ENCODE results near the gene EDAR.

The EDAR gene

GRCh38 chr2:108961796-108962195 lies 27.2 kb downstream of the EDAR start:
- TF ChIP-seq, protein P1, sequence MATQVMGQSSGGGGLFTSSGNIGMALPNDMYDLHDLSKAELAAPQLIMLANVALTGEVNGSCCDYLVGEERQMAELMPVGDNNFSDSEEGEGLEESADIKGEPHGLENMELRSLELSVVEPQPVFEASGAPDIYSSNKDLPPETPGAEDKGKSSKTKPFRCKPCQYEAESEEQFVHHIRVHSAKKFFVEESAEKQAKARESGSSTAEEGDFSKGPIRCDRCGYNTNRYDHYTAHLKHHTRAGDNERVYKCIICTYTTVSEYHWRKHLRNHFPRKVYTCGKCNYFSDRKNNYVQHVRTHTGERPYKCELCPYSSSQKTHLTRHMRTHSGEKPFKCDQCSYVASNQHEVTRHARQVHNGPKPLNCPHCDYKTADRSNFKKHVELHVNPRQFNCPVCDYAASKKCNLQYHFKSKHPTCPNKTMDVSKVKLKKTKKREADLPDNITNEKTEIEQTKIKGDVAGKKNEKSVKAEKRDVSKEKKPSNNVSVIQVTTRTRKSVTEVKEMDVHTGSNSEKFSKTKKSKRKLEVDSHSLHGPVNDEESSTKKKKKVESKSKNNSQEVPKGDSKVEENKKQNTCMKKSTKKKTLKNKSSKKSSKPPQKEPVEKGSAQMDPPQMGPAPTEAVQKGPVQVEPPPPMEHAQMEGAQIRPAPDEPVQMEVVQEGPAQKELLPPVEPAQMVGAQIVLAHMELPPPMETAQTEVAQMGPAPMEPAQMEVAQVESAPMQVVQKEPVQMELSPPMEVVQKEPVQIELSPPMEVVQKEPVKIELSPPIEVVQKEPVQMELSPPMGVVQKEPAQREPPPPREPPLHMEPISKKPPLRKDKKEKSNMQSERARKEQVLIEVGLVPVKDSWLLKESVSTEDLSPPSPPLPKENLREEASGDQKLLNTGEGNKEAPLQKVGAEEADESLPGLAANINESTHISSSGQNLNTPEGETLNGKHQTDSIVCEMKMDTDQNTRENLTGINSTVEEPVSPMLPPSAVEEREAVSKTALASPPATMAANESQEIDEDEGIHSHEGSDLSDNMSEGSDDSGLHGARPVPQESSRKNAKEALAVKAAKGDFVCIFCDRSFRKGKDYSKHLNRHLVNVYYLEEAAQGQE (IDR thresholded peaks at IDR 0.05; ENCODE audit: low read depth) = no peak
- TF ChIP-seq RAD21 (IDR thresholded peaks at IDR 0.05; ENCODE audit: low read depth) = no peak
- TF ChIP-seq EGR1 (IDR thresholded peaks at IDR 0.05) = no peak
- no peak for TF ChIP-seq EP300 (IDR thresholded peaks at IDR 0.05; ENCODE audit: borderline replicate concordance)
- TF ChIP-seq CREB1 (IDR thresholded peaks at IDR 0.05; ENCODE audit: low read depth) = no peak
- no peak for TF ChIP-seq NFIC (IDR thresholded peaks at IDR 0.05)
- TF ChIP-seq CEBPB (IDR thresholded peaks at IDR 0.05) = no peak
- TF ChIP-seq TEAD4 (IDR thresholded peaks at IDR 0.05) = no peak

- TF ChIP-seq EP300 (IDR thresholded peaks at IDR 0.05; ENCODE audit: borderline replicate concordance) (no peak), CREB1 (IDR thresholded peaks at IDR 0.05; ENCODE audit: low read depth) (no peak), TCF12 (IDR thresholded peaks at IDR 0.05; ENCODE audit: low read depth) (no peak), YY1 (IDR thresholded peaks at IDR 0.05; ENCODE audit: low read depth) (no peak), TAF1 (IDR thresholded peaks at IDR 0.05; ENCODE audit: low read depth) (no peak), NFIC (IDR thresholded peaks at IDR 0.05) (no peak), TEAD4 (IDR thresholded peaks at IDR 0.05) (no peak)
- TF ChIP-seq, protein P1 (IDR thresholded peaks at IDR 0.05; ENCODE audit: low read depth) = no peak
- TF ChIP-seq, protein P2, sequence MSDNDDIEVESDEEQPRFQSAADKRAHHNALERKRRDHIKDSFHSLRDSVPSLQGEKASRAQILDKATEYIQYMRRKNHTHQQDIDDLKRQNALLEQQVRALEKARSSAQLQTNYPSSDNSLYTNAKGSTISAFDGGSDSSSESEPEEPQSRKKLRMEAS (IDR thresholded peaks at IDR 0.05) = no peak
Observed at GRCh38 chr2:108960006-108960405, 29.0 kb downstream of the EDAR start.

DNA sequence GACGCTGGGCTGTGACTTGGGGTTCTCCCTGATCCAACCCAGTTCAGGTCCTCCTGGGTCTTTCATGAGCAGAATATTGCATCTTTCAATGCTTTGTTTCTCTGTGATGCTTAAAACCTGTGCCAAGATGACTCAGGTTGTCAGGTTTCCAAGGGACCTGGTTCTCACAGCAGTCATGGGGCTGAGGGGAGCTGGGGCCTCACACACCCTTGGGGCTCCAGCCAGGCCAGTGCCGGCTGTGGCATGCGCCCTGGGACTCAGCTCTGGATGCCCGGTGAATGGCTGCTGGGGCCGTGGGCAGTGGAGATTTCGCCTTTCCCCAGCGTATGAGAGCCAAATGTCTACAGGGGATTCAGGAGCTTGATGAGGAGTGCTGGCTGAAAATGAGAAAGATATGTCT lies 29.6 kb downstream of the EDAR start:
- TF ChIP-seq, protein P3, sequence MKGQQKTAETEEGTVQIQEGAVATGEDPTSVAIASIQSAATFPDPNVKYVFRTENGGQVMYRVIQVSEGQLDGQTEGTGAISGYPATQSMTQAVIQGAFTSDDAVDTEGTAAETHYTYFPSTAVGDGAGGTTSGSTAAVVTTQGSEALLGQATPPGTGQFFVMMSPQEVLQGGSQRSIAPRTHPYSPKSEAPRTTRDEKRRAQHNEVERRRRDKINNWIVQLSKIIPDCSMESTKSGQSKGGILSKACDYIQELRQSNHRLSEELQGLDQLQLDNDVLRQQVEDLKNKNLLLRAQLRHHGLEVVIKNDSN (IDR thresholded peaks at IDR 0.05) = no peak
- TF ChIP-seq CREB1 (IDR thresholded peaks at IDR 0.05; ENCODE audit: low read depth) (no peak), TCF12 (IDR thresholded peaks at IDR 0.05; ENCODE audit: low read depth) (no peak), YY1 (IDR thresholded peaks at IDR 0.05; ENCODE audit: low read depth) (no peak), NFIC (IDR thresholded peaks at IDR 0.05) (no peak), FOXM1 (IDR thresholded peaks at IDR 0.05; ENCODE audit: borderline replicate concordance, low read depth) (no peak), EP300 (IDR thresholded peaks at IDR 0.05; ENCODE audit: borderline replicate concordance) (no peak), TEAD4 (IDR thresholded peaks at IDR 0.05) (no peak), ZBTB7A (IDR thresholded peaks at IDR 0.05; ENCODE audit: low read depth) (no peak), CEBPB (IDR thresholded peaks at IDR 0.05) (no peak), RAD21 (IDR thresholded peaks at IDR 0.05; ENCODE audit: low read depth) (no peak), TAF1 (IDR thresholded peaks at IDR 0.05; ENCODE audit: low read depth) (no peak), EGR1 (IDR thresholded peaks at IDR 0.05) (no peak)
- TF ChIP-seq, protein P2 (IDR thresholded peaks at IDR 0.05) = no peak
- TF ChIP-seq, protein P1 (IDR thresholded peaks at IDR 0.05; ENCODE audit: low read depth) = no peak

- no peak for TF ChIP-seq CREB1 (IDR thresholded peaks at IDR 0.05; ENCODE audit: low read depth)
- TF ChIP-seq EP300 (IDR thresholded peaks at IDR 0.05; ENCODE audit: borderline replicate concordance) = no peak
- TF ChIP-seq, protein P2 (IDR thresholded peaks at IDR 0.05) = no peak
- no peak for TF ChIP-seq TEAD4 (IDR thresholded peaks at IDR 0.05)
- TF ChIP-seq YY1 (IDR thresholded peaks at IDR 0.05; ENCODE audit: low read depth) = no peak
- TF ChIP-seq, protein P1 (IDR thresholded peaks at IDR 0.05; ENCODE audit: low read depth) = no peak
- TF ChIP-seq ZBTB7A (IDR thresholded peaks at IDR 0.05; ENCODE audit: low read depth) = no peak
- TF ChIP-seq, protein P3 (IDR thresholded peaks at IDR 0.05) = no peak
- no peak for TF ChIP-seq FOXM1 (IDR thresholded peaks at IDR 0.05; ENCODE audit: borderline replicate concordance, low read depth)
- TF ChIP-seq NFIC (IDR thresholded peaks at IDR 0.05) = no peak
- no peak for TF ChIP-seq RAD21 (IDR thresholded peaks at IDR 0.05; ENCODE audit: low read depth)
- no peak for TF ChIP-seq TAF1 (IDR thresholded peaks at IDR 0.05; ENCODE audit: low read depth)
- TF ChIP-seq EGR1 (IDR thresholded peaks at IDR 0.05) = no peak
- TF ChIP-seq CEBPB (IDR thresholded peaks at IDR 0.05) = no peak
- TF ChIP-seq TCF12 (IDR thresholded peaks at IDR 0.05; ENCODE audit: low read depth) = no peak
Observed at GRCh38 chr2:108958632-108959341, 30.2 kb downstream of the EDAR start.

All from Ishikawa (cell line).